DOHH2 (cell line): ENCODE data around the gene SUPT4H1.

Experiments used
- CTCF ChIP-seq: fragments of 200-600 bp; sonication (generic); IDR thresholded peaks from one replicate; pipeline ENCODE4 v1.5.1; 2014; ENCODE audit warnings: antibody characterized with exemption, mild to moderate bottlenecking, low read depth, low read length; ENCODE audit not compliant: poor library complexity, severe bottlenecking
- EZH2phosphoT487 ChIP-seq: fragments of 200-600 bp; sonication (generic); IDR thresholded peaks from 2 replicates; pipeline ENCODE4 v1.6.1; 2017; ENCODE audit warnings: borderline replicate concordance, mild to moderate bottlenecking, antibody characterized with exemption, low read length, moderate library complexity, mixed read lengths

- TF ChIP-seq CTCF (no peak), EZH2phosphoT487 (no peak)
Observed at GRCh38 chr17:58312021-58312630, 39.9 kb downstream of the SUPT4H1 start.
